GM12878 (cell line): ENCODE measurements around the gene SPATA1.

Experiments
- BHLHE40 ChIP-seq, 2 experiments: fragments of 450-650 bp in 1 of 2; IDR thresholded peaks; 2 replicates each; pipeline ENCODE4 v1.6.1; 2011 to 2017; ENCODE audit warnings: low read depth in 2 of 2, borderline replicate concordance in 1 of 2, improper control_type of control experiment in 1 of 2, low read length in 1 of 2, mild to moderate bottlenecking in 1 of 2
- CHD2 ChIP-seq: IDR thresholded peaks from 2 replicates; pipeline ENCODE4 v1.6.1; 2011; ENCODE audit warnings: low read depth, low read length, improper control_type of control experiment, borderline replicate concordance
- CTCF ChIP-seq, 3 experiments: IDR thresholded peaks in 2 of 3; conservative IDR thresholded peaks in 1 of 3; 2 replicates each; pipeline ENCODE4 v1.5.1; 2011; ENCODE audit warnings: low read depth in 3 of 3, low read length in 3 of 3, mild to moderate bottlenecking in 3 of 3, control low read depth in 2 of 3, moderate library complexity in 2 of 3, inconsistent platforms in 1 of 3, mixed read lengths in 1 of 3; ENCODE audit not compliant: control insufficient read depth in 2 of 3, insufficient read depth in 1 of 3; ENCODE audit errors: extremely low read depth in 1 of 3
- HDAC2 ChIP-seq: fragments of 200-600 bp; sonication (generic); IDR thresholded peaks from 2 replicates; pipeline ENCODE4 v1.6.1; 2017
- NBN ChIP-seq: fragments of 450-650 bp; IDR thresholded peaks from 2 replicates; pipeline ENCODE4 v1.6.1; 2016
- REST ChIP-seq: IDR thresholded peaks from 2 replicates; pipeline ENCODE4 v1.6.1; 2012; ENCODE audit warnings: mild to moderate bottlenecking, low read depth, low read length
- SP1 ChIP-seq: IDR thresholded peaks from one replicate; pipeline ENCODE4 v1.6.1; 2011; ENCODE audit warnings: low read depth, low read length
- SREBF1 ChIP-seq: IDR thresholded peaks from 2 replicates; pipeline ENCODE4 v1.6.1; 2012; ENCODE audit warnings: mild to moderate bottlenecking, low read length
- STAT1 ChIP-seq: fragments of 450-650 bp; conservative IDR thresholded peaks from 2 replicates; pipeline ENCODE4 v1.6.1; 2014; ENCODE audit warnings: antibody characterized with exemption, mild to moderate bottlenecking
- TBL1XR1 ChIP-seq: IDR thresholded peaks from 2 replicates; pipeline ENCODE4 v1.6.1; 2012; ENCODE audit warnings: low read depth, low read length, improper control_type of control experiment
- ZBED1 ChIP-seq: IDR thresholded peaks from 2 replicates; pipeline ENCODE4 v1.6.1; 2016; ENCODE audit warnings: borderline replicate concordance
- ZZZ3 ChIP-seq: IDR thresholded peaks from 2 replicates; pipeline ENCODE4 v1.6.1; 2011; ENCODE audit warnings: low read depth; ENCODE audit not compliant: control insufficient read depth, insufficient read length

DNA sequence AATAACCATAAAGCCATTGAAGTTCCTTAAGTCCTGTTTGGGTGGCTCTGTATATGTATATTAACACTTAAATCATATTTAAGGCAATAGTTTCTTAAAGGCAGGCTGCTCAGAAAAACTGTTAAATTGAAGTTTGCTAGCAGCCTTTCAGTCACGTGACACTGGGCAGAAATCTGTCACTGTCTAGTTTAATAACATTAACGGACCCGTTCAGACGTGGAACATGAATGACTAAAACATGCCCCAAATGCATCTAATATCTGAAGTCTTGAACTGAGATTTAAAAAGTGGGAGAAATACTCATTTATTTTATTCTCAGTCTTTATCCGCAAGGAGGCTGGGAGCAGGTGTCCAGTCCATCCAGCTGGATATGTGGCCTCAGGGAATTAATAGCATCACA lies 3.3 kb upstream of the SPATA1 start:
- TF ChIP-seq CHD2 (no peak), BHLHE40 (IDR thresholded peaks at IDR 0.05; ENCODE audit: borderline replicate concordance in 1 of 2, low read depth in 2 of 2, low read length in 1 of 2) (no peak), CTCF (IDR thresholded peaks at IDR 0.05 in 2 of 3, conservative IDR thresholded peaks at IDR 0.05 in 1 of 3; ENCODE audit: control insufficient read depth in 2 of 3, extremely low read depth in 1 of 3, insufficient read depth in 1 of 3, low read depth in 3 of 3, low read length in 3 of 3) (no peak), ZZZ3 (no peak), NBN (no peak), REST (no peak), STAT1 (no peak), SP1 (no peak), SREBF1 (no peak), ZBED1 (no peak), TBL1XR1 (no peak), HDAC2 (no peak)
